Mammary epithelial cell (primary cell): ENCODE data around the gene EXOC6B.

ENCODE experiments used
- EZH2 ChIP-seq: IDR thresholded peaks from 2 replicates; pipeline ENCODE4 v1.6.1; 2012; ENCODE audit warnings: low read length, inconsistent platforms, borderline replicate concordance
- TF ChIP-seq, protein P1 (sequence below), 2 donors: IDR thresholded peaks in 1 of 2; conservative IDR thresholded peaks in 1 of 2; 2 replicates each; pipeline ENCODE4 v1.5.1; 2011 to 2012; ENCODE audit warnings: inconsistent platforms in 2 of 2, low read length in 2 of 2, mild to moderate bottlenecking in 2 of 2, control low read depth in 1 of 2, low read depth in 1 of 2; ENCODE audit not compliant: insufficient read depth in 1 of 2; ENCODE audit errors: extremely low read depth in 1 of 2

DNA sequence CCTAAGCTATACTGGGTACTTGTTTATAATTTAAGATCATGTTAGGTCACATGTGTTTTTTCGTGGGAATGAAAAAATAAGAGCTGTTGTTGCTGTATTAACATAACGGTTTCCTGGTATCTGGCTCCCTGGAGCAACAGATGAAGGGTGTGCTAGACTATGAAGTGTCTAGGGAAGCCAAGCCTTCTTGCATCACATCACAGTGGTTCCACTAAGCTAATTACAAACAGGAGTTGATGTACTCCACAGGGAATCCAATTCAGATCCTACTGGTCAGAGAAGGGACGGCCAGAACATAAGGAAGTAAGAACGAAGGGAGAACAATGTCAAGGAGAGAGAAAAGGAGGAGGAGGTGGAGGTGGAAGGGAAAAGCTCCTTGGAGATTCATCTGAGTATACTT is 485.2 kb downstream of the EXOC6B start:
- TF ChIP-seq, protein P1, sequence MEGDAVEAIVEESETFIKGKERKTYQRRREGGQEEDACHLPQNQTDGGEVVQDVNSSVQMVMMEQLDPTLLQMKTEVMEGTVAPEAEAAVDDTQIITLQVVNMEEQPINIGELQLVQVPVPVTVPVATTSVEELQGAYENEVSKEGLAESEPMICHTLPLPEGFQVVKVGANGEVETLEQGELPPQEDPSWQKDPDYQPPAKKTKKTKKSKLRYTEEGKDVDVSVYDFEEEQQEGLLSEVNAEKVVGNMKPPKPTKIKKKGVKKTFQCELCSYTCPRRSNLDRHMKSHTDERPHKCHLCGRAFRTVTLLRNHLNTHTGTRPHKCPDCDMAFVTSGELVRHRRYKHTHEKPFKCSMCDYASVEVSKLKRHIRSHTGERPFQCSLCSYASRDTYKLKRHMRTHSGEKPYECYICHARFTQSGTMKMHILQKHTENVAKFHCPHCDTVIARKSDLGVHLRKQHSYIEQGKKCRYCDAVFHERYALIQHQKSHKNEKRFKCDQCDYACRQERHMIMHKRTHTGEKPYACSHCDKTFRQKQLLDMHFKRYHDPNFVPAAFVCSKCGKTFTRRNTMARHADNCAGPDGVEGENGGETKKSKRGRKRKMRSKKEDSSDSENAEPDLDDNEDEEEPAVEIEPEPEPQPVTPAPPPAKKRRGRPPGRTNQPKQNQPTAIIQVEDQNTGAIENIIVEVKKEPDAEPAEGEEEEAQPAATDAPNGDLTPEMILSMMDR (conservative IDR thresholded peaks at IDR 0.05 in 1 of 2, IDR thresholded peaks at IDR 0.05 in 1 of 2; ENCODE audit: extremely low read depth in 1 of 2, insufficient read depth in 1 of 2, low read depth in 1 of 2, low read length in 2 of 2) = no peak
- TF ChIP-seq EZH2 = no peak
